Diencephalon (tissue), 1 donor: Measurements from ENCODE around the gene ZNF845. TPM values are rescaled to one million over a fixed set of nuclear protein-coding genes. Genes with fewer than 3 reads are reported as not detected.

Source experiments
- total RNA-seq: library from RNA; depleted of rRNA; stranded (reverse); fragments of >200 nt; gene quantifications from one replicate; pipeline ENCODE4 v1.2.3, GENCODE V29; 2014

Gene ZNF845
- 15.7 TPM for total RNA-seq

GRCh38 chr19:53333463-53334449, at the start of gene ZNF845:
Gene ZNF845 (plus strand): TSS chr19:53333749. CDS start chr19:53341308, 7,559 bp downstream.

GRCh38 chr19:53365134-53365898, 31.8 kb downstream of the ZNF845 start, which contains the start of gene ZNF525:
Gene ZNF525 (plus strand): TSS chr19:53365705. CDS start chr19:53372282, 6,577 bp downstream.

GRCh38 chr19:53394974-53395839, 61.7 kb downstream of the ZNF845 start, which contains the start of gene ZNF765:
Gene ZNF765 (plus strand): TSS chr19:53395149. CDS start chr19:53398016, 2,867 bp downstream.

Other genes starting within 250 kb of the ZNF845 start
- gene ZNF160, start 230.3 kb upstream of the ZNF845 start, total RNA-seq = 33.0 TPM
- 31.8 TPM for gene ZNF415, start 200.8 kb upstream of the ZNF845 start, total RNA-seq
- 21.0 TPM for gene ZNF347, start 174.7 kb upstream of the ZNF845 start, total RNA-seq
- gene ZNF665, start 140.4 kb upstream of the ZNF845 start, total RNA-seq = 5.5 TPM
- gene ZNF677, start 78.9 kb upstream of the ZNF845 start, total RNA-seq = 40.8 TPM
- gene VN1R2, start 75.5 kb upstream of the ZNF845 start, total RNA-seq = not detected
- gene VN1R4, start 66.0 kb upstream of the ZNF845 start, total RNA-seq = not detected
- 20.5 TPM for gene ZNF525, start 32.0 kb downstream of the ZNF845 start, total RNA-seq
- 27.0 TPM for gene ZNF765, start 61.4 kb downstream of the ZNF845 start, total RNA-seq
- gene ZNF761, start 98.2 kb downstream of the ZNF845 start, total RNA-seq = 12.9 TPM
- 5.5 TPM for gene ZNF813, start 134.0 kb downstream of the ZNF845 start, total RNA-seq
- gene ZNF331, start 204.4 kb downstream of the ZNF845 start, total RNA-seq = 20.3 TPM